Upper lobe of left lung (tissue), 6 donors: ENCODE measurements around the gene MRAP2. TPM values are rescaled to one million over a fixed set of nuclear protein-coding genes. Genes with fewer than 3 reads are reported as not detected.
"Not testable (repeated sequence)": the region's sequence is repeated elsewhere in the genome, so short reads cannot be mapped to it uniquely, and the experiment has no call there.

Experiments
- ATAC-seq, 2 donors: fragments of 200-7000 bp; cut with Tn5 transposase; one replicate each; pipeline ENCODE4 v1.9.1; 2022; ENCODE audit warnings: mild to moderate bottlenecking in 2 of 2, moderate library complexity in 2 of 2; ENCODE audit not compliant: low FRiP score in 2 of 2
- DNase-seq, 2 donors: peaks; one replicate each; pipeline ENCODE4 v3.0.0-alpha.2; 2019 to 2020
- H3K27ac ChIP-seq, 4 donors: fragments of 200-600 bp; sonication (generic); one replicate each; pipeline ENCODE4 v1.5.1; 2016 to 2019
- H3K27me3 ChIP-seq, 4 donors: fragments of 200-600 bp; sonication (generic); one replicate each; pipeline ENCODE4 v1.5.1; 2017 to 2019
- H3K36me3 ChIP-seq, 4 donors: fragments of 200-600 bp; sonication (generic); one replicate each; pipeline ENCODE4 v1.5.1; 2016 to 2019
- H3K4me1 ChIP-seq, 4 donors: fragments of 200-600 bp; sonication (generic); one replicate each; pipeline ENCODE4 v1.5.1; 2018 to 2019
- H3K4me3 ChIP-seq, 4 donors: fragments of 200-600 bp; sonication (generic); one replicate each; pipeline ENCODE4 v1.5.1; 2017 to 2019; ENCODE audit warnings: mild to moderate bottlenecking in 2 of 4, moderate library complexity in 1 of 4
- H3K9me3 ChIP-seq, 4 donors: fragments of 200-600 bp; sonication (generic); one replicate each; pipeline ENCODE4 v1.5.1; 2018 to 2019
- CTCF ChIP-seq, 6 experiments: fragments of 450-650 bp in 4 of 6; fragments of 200-600 bp in 2 of 6; sonication (generic) in 2 of 6; IDR thresholded peaks; one replicate each; pipeline ENCODE4 v1.5.1; 2016 to 2019; ENCODE audit warnings: antibody characterized with exemption in 6 of 6
- EP300 ChIP-seq, 4 donors: sonication (generic); formaldehyde crosslinking; IDR thresholded peaks; one replicate each; pipeline ENCODE4 v1.5.1; 2017; ENCODE audit warnings: antibody characterized with exemption in 4 of 4, control low read depth in 2 of 4
- POLR2A ChIP-seq, 4 donors: fragments of 450-650 bp; IDR thresholded peaks; one replicate each; pipeline ENCODE4 v1.5.1; 2016 to 2017; ENCODE audit warnings: antibody characterized with exemption in 4 of 4, mild to moderate bottlenecking in 2 of 4
- POLR2AphosphoS5 ChIP-seq, 2 donors: sonication (generic); formaldehyde crosslinking; IDR thresholded peaks; one replicate each; pipeline ENCODE4 v1.5.1; 2017; ENCODE audit warnings: antibody characterized with exemption in 2 of 2
- WGBS, 2 donors: methylation state at CpG; one replicate each; pipeline ENCODE4 v1.1.5; 2017 to 2018; 5-methylcytosine and 5-hydroxymethylcytosine counted together
- total RNA-seq, 6 donors: library from RNA; depleted of rRNA in 4 of 6; stranded (reverse); fragments of >200 nt in 4 of 6; gene quantifications; one replicate each; pipeline versions ENCODE4 v1.1.0 to v1.2.1, GENCODE V29; 2016 to 2021
- donor health status: DM: no; HTN: no; CAD: no; lungs with moderate emphysema.
- donor health status: DM: no; HTN: yes; CAD: no; lungs with severe emphysema.

The MRAP2 gene
- total RNA-seq, 6 donors from 2014 or later, result 0.40 to 3.1 (median 1.4) TPM; not detected in 1

- H3K27ac ChIP-seq, result no peak overlapping the region
- no peak overlapping the region for H3K4me3 ChIP-seq
- TF ChIP-seq CTCF (IDR thresholded peaks at IDR 0.05) (no peak), POLR2AphosphoS5 (IDR thresholded peaks at IDR 0.05) (no peak), EP300 (IDR thresholded peaks at IDR 0.05) (no peak), POLR2A (IDR thresholded peaks at IDR 0.05) (no peak)
- H3K36me3 ChIP-seq, result no peaks in the 10 kb centered on the region
- no peaks in the 10 kb centered on the region for H3K9me3 ChIP-seq
- ATAC-seq, result no peak
- no peaks in the 10 kb centered on the region for H3K27me3 ChIP-seq
- DNase-seq, result no peak
- H3K4me1 ChIP-seq, result no peaks in the 10 kb centered on the region
These were observed 61.6 kb downstream of the MRAP2 start for GRCh38 chr6:84095156-84095555.

- 6 to 31% methylated on average over 1 of the region's 1 CpG for WGBS, 2 donors
- Histone ChIP-seq H3K9me3 (no peaks in the 10 kb centered on the region), H3K4me3 (no peak overlapping the region), H3K4me1 (no peaks in the 10 kb centered on the region), H3K36me3 (no peaks in the 10 kb centered on the region), H3K27me3 (no peaks in the 10 kb centered on the region), H3K27ac (no peak overlapping the region)
- DNase-seq, result no peak
- no peak for ATAC-seq
- TF ChIP-seq EP300 (IDR thresholded peaks at IDR 0.05) (no peak), POLR2A (IDR thresholded peaks at IDR 0.05) (no peak), POLR2AphosphoS5 (IDR thresholded peaks at IDR 0.05) (no peak), CTCF (IDR thresholded peaks at IDR 0.05) (no peak)
These were observed 69.5 kb downstream of the MRAP2 start for GRCh38 chr6:84103029-84103428.

- H3K27ac ChIP-seq, H3K4me1 ChIP-seq, DNase-seq, H3K4me3 ChIP-seq, H3K9me3 ChIP-seq, H3K27me3 ChIP-seq, ATAC-seq, H3K36me3 ChIP-seq: not testable (repeated sequence)
- WGBS, 2 donors, result 85 to 96% methylated on average over 2 to 3 of the region's 3 CpGs
These were observed 71.8 kb downstream of the MRAP2 start for GRCh38 chr6:84105215-84105924.

- no peaks in the 10 kb centered on the region for H3K9me3 ChIP-seq
- TF ChIP-seq CTCF (IDR thresholded peaks at IDR 0.05), result no peak
- no peak for TF ChIP-seq EP300 (IDR thresholded peaks at IDR 0.05)
- no peaks in the 10 kb centered on the region for H3K4me1 ChIP-seq
- H3K27ac ChIP-seq, result no peak overlapping the region
- no peaks in the 10 kb centered on the region for H3K27me3 ChIP-seq
- ATAC-seq, result no peak
- H3K36me3 ChIP-seq, result no peaks in the 10 kb centered on the region
- DNase-seq, result no peak
- H3K4me3 ChIP-seq, result no peak overlapping the region
These were observed 73.9 kb downstream of the MRAP2 start for GRCh38 chr6:84107495-84107894.

GRCh38 chr6:84111351-84111750, 77.8 kb downstream of the MRAP2 start:
- H3K27me3 ChIP-seq, ATAC-seq: not testable (repeated sequence)
- WGBS, 2 donors, result 48 to 64% methylated on average over 1 of the region's 1 CpG

GRCh38 chr6:84114933-84115594, 81.5 kb downstream of the MRAP2 start:
- not testable (repeated sequence) for ATAC-seq, H3K36me3 ChIP-seq, H3K27me3 ChIP-seq, H3K4me3 ChIP-seq, DNase-seq, H3K9me3 ChIP-seq, H3K4me1 ChIP-seq, H3K27ac ChIP-seq
- WGBS, 2 donors, result 78 to 80% methylated on average over 6 to 8 of the region's 8 CpGs

More at GRCh38 chr6:84111351-84111750, 77.8 kb downstream of the MRAP2 start:
- H3K27ac ChIP-seq, H3K4me3 ChIP-seq, H3K9me3 ChIP-seq, H3K36me3 ChIP-seq, DNase-seq, H3K4me1 ChIP-seq: not testable (repeated sequence)
